ENCODE measurements around the gene INKA2.

Gene INKA2

DNA sequence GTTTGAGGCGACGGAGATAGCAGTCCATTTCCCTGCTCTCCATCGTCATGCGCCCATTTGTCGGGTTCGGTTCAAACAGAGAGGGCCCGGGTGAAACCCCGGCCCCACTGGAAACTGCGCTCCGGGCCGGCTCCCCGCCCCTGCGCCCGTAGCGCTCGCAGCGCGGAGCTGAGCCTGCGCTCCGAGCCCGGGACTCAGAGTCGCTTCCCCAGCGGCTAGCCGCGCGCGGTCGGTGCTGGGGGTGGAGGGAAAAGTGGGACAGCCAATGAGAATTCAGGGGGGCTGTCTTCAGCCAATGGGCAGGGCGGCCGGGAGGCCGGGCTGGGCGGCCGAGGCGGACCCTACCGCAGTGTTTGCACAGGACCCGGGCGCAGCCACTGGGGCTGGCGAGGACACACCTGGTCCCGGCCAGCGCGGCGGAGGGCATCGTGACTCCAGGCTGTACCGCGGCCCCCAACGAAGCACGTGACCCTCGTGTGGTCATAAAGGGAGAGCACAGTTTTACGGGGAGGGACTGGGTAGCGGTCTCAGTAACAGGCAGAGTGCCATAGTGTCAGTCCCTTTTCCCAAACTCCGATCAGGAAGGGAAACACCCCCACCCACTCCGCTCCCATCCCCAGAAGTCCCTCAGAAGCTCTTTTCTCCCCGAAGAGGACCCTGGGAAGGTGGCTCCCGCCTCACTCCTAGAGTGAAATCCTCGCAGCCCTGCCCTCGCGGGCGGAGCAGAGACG is at the start of gene INKA2:
Gene INKA2, minus strand, starts transcription at position 202 of the 731 bp plus-strand sequence. Its CDS starts 153 bp downstream, at position 49.
- DNase-seq (ENCODE audit: low read depth, low spot score) = peak; percentile 82

GRCh38 chr1:111786669-111787207 is 47.5 kb upstream of the INKA2 start:
- DNase-seq (ENCODE audit: low read depth, low spot score) = no peak

DNA sequence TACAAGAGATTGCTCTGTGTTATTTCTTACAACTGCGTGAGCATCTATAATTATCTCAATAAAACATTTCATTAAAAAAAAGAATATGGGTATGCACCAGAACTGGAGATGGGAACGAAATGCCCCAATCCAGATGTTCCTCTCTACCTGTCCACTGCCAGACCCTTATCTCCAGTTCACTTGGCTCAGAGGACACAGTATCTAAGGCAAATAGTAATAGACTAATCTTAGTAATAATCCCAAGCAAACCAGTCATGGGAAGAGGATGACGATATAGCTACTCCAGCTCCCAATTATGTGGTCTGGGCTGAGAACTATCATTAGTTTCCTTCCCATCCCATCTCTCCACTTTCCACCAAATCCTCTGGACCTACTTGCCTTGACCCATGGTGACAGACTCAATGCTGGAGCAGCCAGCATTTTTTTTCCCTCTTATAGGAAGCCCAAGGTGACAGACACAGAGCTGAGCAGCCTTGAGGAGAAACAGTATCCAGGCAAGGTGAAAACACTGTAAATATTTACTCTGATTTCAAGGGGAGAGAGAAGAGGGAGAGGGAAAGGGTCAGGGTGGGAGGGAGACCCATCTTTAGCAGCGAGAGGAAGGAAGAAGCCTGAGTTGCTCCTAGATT is 45.2 kb upstream of the INKA2 start:
- DNase-seq (ENCODE audit: low read depth, low spot score) = no peak

- no peak for DNase-seq (ENCODE audit: low read depth, low spot score)
Observed at GRCh38 chr1:111779546-111779945, 40.4 kb upstream of the INKA2 start.

DNA sequence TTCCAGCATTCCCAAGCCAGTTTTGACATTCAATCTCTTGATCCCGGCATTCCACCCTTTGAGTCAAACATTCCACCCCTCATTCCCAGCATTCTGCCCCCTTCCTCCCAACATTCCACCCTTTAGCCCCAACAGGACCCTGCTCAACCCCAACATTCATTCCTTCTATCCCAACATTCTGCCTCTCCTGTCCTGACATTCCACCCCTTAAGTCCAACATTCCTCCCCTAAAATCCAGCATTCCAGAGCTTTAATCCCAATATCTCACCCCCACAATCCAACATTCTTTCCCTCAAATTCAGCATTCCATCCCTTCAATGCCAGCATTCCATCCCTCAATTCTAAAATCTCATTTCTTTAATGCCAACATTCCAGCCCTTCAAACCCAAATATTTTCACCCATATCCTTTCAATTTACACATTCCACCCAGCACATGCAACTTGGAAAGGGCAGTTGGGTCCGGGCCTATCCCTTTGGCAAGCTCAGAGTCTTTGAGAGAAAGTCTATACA is 39.4 kb upstream of the INKA2 start:
- DNase-seq (ENCODE audit: low read depth, low spot score) = peak; percentile 68

- DNase-seq (ENCODE audit: low read depth, low spot score) = no peak
Observed at GRCh38 chr1:111778066-111778465, 38.9 kb upstream of the INKA2 start.

DNA sequence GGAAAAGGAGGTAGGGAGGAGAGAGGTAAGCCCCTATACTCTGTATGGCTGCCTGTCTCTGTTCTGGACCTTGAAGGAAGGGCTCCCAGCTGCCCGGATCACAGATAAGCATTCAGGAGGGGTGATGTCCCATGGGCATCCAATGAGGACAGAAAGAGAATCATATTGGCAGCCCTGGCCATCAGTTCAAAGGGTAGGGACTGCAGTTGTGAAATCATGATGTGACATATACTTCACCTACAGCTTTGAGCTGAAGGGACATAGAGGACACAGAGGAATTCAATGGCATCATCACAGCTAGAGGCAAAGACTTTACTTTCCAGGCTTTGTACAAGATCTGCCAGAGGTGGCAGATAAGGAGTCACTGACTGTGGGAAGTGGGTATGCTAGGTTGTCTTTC is 38.1 kb upstream of the INKA2 start:
- DNase-seq (ENCODE audit: low read depth, low spot score) = no peak

DNA sequence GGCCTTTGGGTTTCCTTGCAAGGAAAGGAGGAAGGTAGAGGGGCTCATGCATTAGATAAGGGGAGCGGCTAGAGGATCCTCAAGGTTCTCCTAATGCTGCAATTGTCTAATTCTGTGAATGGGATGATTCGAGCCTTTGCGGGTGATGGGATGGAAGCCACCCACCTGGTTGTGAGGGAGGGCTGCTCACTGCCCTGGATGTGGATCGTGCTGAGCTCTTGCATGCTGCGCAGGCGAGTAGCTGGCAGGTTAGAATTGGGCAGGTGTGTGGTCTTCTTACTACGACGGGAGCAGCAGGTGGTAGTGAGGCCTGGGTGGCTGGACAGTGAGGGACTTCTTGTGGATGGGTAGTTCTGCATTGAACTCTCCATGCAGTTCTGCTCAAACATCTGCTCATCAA is 37.7 kb upstream of the INKA2 start:
- no peak for DNase-seq (ENCODE audit: low read depth, low spot score)

DNA sequence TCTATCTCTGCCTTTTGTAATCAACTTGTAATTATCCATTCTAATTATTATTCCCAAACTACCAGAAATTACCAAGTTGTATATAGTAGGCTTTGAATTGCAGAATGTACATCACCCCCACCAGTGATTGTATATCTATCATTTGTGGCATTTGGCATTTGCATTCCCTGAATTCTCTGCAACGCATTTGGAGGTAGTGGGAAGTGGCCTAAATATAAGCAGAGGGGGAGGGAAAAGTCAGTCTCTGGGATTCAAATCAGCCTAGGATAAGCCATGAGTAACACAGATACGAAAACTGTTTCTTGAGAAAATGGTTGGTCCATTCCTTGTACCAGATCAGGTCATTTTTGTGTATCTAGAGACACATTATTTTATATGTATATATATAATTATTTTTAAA is 37.2 kb upstream of the INKA2 start:
- DNase-seq (ENCODE audit: low read depth, low spot score) = no peak

- DNase-seq (ENCODE audit: low read depth, low spot score) = no peak
Observed at GRCh38 chr1:111775966-111776365, 36.8 kb upstream of the INKA2 start.

DNA sequence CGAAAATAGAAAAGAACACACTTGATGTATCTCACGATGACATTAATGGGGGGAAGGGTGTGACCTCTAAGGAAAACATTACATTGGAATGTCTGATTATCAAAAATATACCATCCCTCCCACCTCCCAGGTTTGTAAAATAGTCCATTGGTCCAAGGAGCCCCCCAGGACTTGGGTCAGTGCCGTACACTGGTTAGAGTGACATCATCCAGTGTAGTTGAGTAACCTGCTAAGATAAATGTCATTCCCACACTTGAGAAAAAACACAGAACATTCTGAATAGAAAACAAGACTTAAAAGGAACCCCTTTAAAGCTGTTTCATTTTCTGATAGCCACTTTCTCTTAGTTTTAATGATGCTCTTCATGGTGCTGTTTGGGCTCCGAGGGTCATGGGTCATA is 31.7 kb upstream of the INKA2 start:
- no peak for DNase-seq (ENCODE audit: low read depth, low spot score)

DNA sequence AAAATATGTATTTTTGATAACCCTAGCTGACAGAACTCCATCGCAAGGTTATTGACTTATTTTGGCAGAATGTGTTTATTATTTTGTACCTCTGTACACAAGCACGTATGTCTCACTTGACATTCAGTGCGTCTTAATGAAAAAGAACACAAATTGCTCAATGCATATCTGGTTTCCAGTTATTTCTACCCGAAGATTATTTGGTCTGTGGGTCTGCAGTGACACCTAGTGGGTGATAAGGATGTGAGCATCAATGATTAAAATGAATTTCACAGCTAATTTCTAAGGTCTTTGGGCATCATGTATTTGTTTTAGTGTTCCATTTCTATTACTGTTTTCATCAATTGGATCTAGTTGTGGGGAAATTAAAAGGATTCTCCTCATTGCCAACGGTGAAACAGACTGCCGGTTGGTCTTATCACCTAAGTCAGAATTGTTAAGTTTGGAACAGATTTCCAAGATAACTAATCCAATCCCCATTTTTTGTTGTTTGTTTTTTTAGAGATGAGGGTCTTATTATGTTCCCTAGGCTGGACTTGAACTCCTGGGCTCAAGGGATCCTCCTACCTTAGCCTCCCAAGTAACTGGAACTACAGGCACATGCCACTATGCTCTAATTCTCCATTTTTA is 30.4 kb upstream of the INKA2 start:
- no peak for DNase-seq (ENCODE audit: low read depth, low spot score)

DNA sequence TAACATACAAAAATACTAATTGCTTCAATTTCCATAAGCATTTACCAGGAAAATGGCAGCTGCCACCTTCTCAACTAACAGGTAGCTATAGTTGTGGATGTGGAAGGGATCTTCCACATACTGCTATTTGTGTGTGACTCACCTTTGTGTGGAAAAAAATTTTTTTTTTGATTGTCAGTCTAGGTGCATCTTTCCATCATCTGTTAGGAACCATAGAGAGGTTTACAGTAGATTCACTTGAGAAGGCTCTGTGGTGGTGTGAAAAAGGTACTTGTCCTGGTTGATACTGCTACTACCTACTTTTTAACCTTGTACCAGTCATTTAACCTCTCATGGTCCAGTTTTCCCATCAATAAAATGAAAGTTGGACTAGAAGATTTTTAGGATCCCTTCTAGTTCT is 29.4 kb upstream of the INKA2 start:
- no peak for DNase-seq (ENCODE audit: low read depth, low spot score)

DNA sequence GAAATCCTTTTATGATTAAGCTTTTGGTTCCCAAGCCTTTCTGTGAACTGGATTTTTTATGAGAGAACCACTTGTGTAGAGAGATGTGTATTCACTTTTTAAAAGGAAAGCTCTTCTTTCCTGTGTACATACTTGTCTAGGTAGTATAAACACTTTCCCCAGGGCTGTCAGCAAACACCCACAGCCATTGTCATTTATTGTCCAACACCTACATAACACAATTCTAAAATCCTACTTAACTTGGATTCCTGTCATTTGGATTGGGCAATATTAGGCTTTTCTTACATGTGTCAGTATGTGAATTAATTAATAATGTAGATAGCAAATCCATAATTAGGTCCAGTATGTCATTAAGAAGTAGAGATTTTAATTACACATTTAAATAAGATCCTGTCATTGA is 28.8 kb upstream of the INKA2 start:
- DNase-seq (ENCODE audit: low read depth, low spot score) = no peak

GRCh38 chr1:111762332-111762731 is 23.1 kb upstream of the INKA2 start:
- no peak for DNase-seq (ENCODE audit: low read depth, low spot score)

DNA sequence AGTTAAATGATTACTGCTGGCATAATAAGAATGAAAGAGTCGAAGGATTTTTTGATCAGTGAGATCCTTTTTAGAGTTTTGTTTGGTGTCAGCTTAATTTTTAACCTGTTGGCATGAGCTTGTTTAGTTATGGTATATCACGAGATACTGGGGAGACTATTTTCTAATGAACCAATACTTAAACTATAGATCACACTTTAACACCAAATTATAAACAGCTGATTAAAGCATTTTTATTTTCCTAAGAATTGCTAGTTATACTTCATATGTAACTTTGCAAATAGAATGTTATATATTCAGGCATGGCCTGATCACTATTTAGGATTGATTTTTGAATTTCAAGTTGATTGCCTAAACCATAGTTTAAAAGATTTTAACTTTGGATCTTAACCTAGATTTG is 22.5 kb upstream of the INKA2 start:
- no peak for DNase-seq (ENCODE audit: low read depth, low spot score)

- no peak for DNase-seq (ENCODE audit: low read depth, low spot score)
Observed at GRCh38 chr1:111758373-111758772, 19.2 kb upstream of the INKA2 start.

DNA sequence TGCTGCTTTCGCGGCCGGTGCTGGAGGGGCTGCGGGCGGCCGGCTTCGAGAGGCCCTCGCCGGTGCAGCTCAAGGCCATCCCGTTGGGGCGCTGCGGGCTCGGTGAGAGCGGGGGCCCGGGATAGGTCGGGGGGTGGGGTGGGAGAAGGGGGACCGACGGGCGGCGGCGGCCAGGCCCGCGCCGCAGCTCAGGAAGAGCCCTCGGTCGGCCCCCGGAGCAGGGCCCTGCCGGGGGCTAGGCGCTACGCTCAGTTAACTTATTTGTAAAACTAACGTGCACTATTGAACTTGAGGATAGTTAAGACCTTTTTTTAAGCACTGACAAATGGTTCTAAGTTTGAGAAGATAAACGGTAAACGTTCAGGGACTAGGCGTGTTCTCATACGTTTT is 16.9 kb upstream of the INKA2 start:
- no peak for DNase-seq (ENCODE audit: low read depth, low spot score)

GRCh38 chr1:111755331-111756123 is 16.3 kb upstream of the INKA2 start, which contains the start of gene DDX20:
TSS of gene DDX20 (plus strand) at chr1:111755901. CDS start at chr1:111755925, 24 bp downstream.
- peak; percentile 98 for DNase-seq (ENCODE audit: low read depth, low spot score)

GRCh38 chr1:111754984-111755330 is 15.8 kb upstream of the INKA2 start:
- no peak for DNase-seq (ENCODE audit: low read depth, low spot score)

DNA sequence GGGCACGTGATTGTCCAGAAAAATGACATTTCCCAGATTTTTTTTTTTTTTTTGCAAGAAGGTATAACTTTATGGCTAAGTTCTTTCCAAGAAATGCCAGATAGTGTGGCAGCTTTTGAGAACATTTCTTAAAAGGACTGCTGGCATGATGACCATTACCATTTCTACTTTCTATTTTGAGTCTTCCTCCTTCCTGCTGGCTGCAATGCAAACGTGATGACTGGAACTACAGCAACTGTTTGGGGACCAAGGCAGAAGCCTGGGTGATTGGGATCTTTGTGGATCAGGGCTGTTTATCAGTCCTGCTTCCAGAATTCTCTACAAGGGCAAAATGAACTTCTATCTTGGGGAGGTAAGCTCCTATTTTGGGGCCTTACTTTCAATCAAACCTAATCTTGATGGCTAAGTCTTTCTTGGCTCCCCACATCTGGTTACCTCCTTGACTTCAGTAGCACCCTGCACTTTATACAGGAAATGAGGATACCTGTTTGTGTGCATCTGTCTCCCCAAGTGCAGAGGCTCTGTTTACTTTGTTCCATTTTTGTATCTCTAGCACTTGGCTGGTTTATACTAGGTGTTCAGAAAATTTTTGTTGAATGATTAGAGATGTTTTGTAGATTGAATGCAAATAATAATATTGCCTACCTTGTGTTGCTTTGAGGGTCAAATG is 12.8 kb upstream of the INKA2 start:
- DNase-seq (ENCODE audit: low read depth, low spot score) = no peak
